Ovary (tissue), 9 donors: Measurements from ENCODE around the gene RIN1. TPM values are rescaled to one million over a fixed set of nuclear protein-coding genes. Genes with fewer than 3 reads are reported as not detected.
"Not testable (repeated sequence)": the region's sequence is repeated elsewhere in the genome, so short reads cannot be mapped to it uniquely, and the experiment has no call there.

Experiments
- DNase-seq, 5 donors: peaks; one replicate each; pipeline ENCODE4 v3.0.0-alpha.2; 2019 to 2020
- H3K27ac ChIP-seq, 2 donors: fragments of 200-600 bp; one replicate each; pipeline versions ENCODE4 v1.5.1 to v1.8.0; 2019 to 2022
- H3K27me3 ChIP-seq: fragments of 200-600 bp; one replicate; pipeline ENCODE4 v1.8.0; 2022
- H3K36me3 ChIP-seq: fragments of 200-600 bp; sonication (generic); one replicate; pipeline ENCODE4 v1.5.1; 2019
- H3K4me1 ChIP-seq: one replicate; pipeline ENCODE4 v1.8.1; 2013; ENCODE audit warnings: mild to moderate bottlenecking, moderate library complexity; ENCODE audit not compliant: insufficient read depth
- H3K4me3 ChIP-seq: fragments of 200-600 bp; sonication (generic); one replicate; pipeline ENCODE4 v1.5.1; 2017
- H3K9me3 ChIP-seq, 2 donors: fragments of 200-600 bp in 1 of 2; sonication (generic) in 1 of 2; one replicate each; pipeline versions ENCODE4 v1.5.1 to v1.8.1; 2013 to 2019; ENCODE audit warnings: mild to moderate bottlenecking in 1 of 2, moderate library complexity in 1 of 2
- EP300 ChIP-seq: sonication (generic); formaldehyde crosslinking; IDR thresholded peaks from one replicate; pipeline ENCODE4 v1.6.1; 2017; ENCODE audit warnings: antibody characterized with exemption
- POLR2A ChIP-seq: fragments of 450-650 bp; IDR thresholded peaks from one replicate; pipeline ENCODE4 v1.6.1; 2017; ENCODE audit warnings: antibody characterized with exemption, mild to moderate bottlenecking, moderate library complexity
- WGBS, 3 donors: extraction: QIAGEN DNeasy Blood & Tissue Kit in 1 of 3; methylation state at CpG; one replicate each; pipeline versions ENCODE4 v1.1.5 to v1.1.7; 2013 to 2017; 5-methylcytosine and 5-hydroxymethylcytosine counted together
- intact Hi-C, 4 donors: fragments of 100-400 bp; cut with DNase I; formaldehyde crosslinking; loops; one replicate each; pipeline versions ENCODE4 v1.11.0 to v1.15.1; 2022 to 2023
- polyA plus RNA-seq, 2 donors: library from polyadenylated mRNA; stranded (reverse); fragments of 200-250 nt in 1 of 2; fragments of 350-450 nt in 1 of 2; fragmentation: Illumina TruSeq in 1 of 2; extraction: RNeasy Lipid Tissue Mini Kit (QIAGEN cat#74804) in 1 of 2; gene quantifications; one replicate each; pipeline ENCODE4 v1.2.3, GENCODE V29; 2013 to 2014
- total RNA-seq, 7 donors: library from RNA; depleted of rRNA in 2 of 7; stranded (reverse); fragments of >200 nt in 2 of 7; fragmentation: NEBNext Ultra II Directional in 3 of 7; extraction: Animal tissue kit (Norgen Biotek cat#: 25700) in 3 of 7; gene quantifications; one replicate each; pipeline versions ENCODE4 v1.1.0 to v1.2.4, GENCODE V29; 2016 to 2023
- TF ChIP-seq, protein P1 (sequence below), 3 donors: fragments of 450-650 bp in 2 of 3; fragments of 200-600 bp in 1 of 3; IDR thresholded peaks; one replicate each; pipeline versions ENCODE4 v1.5.1 to v1.8.0; 2016 to 2022; ENCODE audit warnings: antibody characterized with exemption in 3 of 3, mild to moderate bottlenecking in 1 of 3
- donor health status: DM: no; HTN: no; CAD: no; lungs with moderate emphysema.
- donor health status: DM: no; HTN: no; CAD: no.
- donor health status: Bipolar disorder and iron deficiency.
- donor health status: DM: yes; HTN: yes; CAD: no.
- donor health status: DM: no; HTN: no; CAD: no.
- donor health status: DM: yes; HTN: yes; CAD: no.

The RIN1 gene
- total and polyA plus RNA-seq, 9 donors = 0.52 to 9.5 (median 5.0) TPM

DNA sequence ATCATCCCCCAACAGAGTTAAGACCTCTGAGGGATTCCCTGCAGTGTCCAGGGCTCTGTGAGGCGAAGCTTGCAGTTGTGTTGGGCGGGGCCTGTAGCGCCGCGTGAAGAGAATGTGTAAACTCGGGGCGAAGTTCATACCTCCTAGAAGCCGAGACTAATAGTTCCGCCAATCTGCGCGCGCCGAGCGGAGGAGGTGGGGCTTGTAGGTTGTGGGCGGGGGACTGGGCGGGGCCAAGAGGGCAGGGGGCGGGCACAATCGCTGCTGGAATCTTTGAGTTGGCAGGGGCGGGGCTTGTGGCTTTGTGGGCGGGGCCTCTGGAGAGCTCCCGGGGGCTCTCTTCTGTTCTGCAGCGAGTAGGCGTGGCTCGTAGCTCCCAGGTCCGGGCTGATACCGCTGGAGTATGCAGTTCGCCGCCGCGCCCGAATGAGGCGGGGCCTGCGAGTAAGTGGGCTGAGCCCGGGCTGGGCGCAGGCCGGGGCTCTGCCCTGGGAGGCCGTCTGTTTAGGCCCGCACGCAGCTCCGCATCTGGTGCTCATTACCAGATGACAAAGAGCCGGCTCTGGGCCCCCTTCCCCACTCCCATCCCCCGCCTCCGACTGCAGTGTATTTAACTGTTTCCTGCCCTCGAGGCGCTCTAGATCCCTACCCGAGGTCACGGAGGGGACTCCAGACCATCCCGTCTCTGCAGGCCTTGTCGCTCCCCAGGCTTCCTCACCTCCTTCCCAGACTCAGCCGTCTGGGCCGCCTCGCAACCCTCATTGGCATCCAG lies 23.5 kb downstream of the RIN1 start:
- peaks cover 28% of the 10 kb centered on the region for H3K4me1 ChIP-seq
- H3K27ac ChIP-seq = peak overlapping the region; percentile 78 to 92

DNA sequence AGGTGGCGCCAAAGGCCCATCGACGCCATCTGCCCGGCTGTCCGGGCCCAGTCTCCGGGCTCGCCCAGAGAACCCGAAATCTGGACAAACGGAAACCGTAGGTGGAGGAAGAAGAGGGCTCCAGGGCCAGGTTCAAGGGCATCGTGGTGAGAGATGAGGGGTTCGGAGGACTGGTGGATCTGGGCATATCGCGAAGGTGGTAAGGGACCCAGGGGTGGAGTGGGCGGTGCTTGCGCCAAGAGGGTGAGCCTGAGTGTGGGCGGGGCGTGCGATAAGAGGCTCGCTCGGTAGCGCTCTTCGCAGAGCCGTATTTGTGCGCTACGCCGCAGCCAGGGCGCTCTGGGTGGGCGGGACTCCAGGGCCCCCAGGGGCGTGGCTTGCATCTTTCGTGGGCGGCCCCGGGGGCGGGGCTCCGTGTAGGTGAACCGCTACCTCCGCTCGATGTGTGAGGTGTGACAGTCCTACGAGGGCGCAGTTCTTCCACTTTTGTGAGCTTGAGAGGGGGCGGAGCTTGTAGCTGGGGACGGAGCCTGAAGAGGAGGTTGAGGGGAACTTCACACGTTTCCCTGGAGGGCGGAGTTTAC lies 24.2 kb downstream of the RIN1 start:
- Histone ChIP-seq H3K27me3 (no peaks in the 10 kb centered on the region), H3K4me3 (peak overlapping the region; percentile 54), H3K36me3 (no peaks in the 10 kb centered on the region), H3K9me3 (no peaks in the 10 kb centered on the region), H3K27ac (peak overlapping the region; percentile 78 to 92), H3K4me1 (peaks cover 21% of the 10 kb centered on the region)
- DNase-seq = peak; percentile 93 to 97 (median 95)
- TF ChIP-seq POLR2A (peak; percentile 18), EP300 (no peak)
- TF ChIP-seq, protein P1, sequence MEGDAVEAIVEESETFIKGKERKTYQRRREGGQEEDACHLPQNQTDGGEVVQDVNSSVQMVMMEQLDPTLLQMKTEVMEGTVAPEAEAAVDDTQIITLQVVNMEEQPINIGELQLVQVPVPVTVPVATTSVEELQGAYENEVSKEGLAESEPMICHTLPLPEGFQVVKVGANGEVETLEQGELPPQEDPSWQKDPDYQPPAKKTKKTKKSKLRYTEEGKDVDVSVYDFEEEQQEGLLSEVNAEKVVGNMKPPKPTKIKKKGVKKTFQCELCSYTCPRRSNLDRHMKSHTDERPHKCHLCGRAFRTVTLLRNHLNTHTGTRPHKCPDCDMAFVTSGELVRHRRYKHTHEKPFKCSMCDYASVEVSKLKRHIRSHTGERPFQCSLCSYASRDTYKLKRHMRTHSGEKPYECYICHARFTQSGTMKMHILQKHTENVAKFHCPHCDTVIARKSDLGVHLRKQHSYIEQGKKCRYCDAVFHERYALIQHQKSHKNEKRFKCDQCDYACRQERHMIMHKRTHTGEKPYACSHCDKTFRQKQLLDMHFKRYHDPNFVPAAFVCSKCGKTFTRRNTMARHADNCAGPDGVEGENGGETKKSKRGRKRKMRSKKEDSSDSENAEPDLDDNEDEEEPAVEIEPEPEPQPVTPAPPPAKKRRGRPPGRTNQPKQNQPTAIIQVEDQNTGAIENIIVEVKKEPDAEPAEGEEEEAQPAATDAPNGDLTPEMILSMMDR (IDR thresholded peaks at IDR 0.05) = peak; percentile 84 to 99 (median 97)
- intact Hi-C loops = loop anchor here in 3 of 4 donors (1.0 kb wide), 1 partner anchor 16 kb away; no protein-coding TSS in a partner anchor
- 0 to 1% (median 0%) methylated on average over 42 to 44 of the region's 44 CpGs for WGBS, 3 donors

More for the DNA sequence above, 23.5 kb downstream of the RIN1 start:
- Histone ChIP-seq H3K27me3 (no peaks in the 10 kb centered on the region), H3K4me3 (peak overlapping the region; percentile 54), H3K36me3 (no peaks in the 10 kb centered on the region), H3K9me3 (no peaks in the 10 kb centered on the region)
- intact Hi-C loops = loop anchor here in 1 of 4 donors (1.0 kb wide), 1 partner anchor 16 kb away; no protein-coding TSS in a partner anchor
- peak; percentile 37 for TF ChIP-seq POLR2A
- TF ChIP-seq, protein P1 (IDR thresholded peaks at IDR 0.05) = no peak
- no peak for TF ChIP-seq EP300
- 1 to 3% (median 1%) methylated on average over 30 to 52 of the region's 52 CpGs for WGBS, 3 donors
- DNase-seq = peak; percentile 99 to 100 (median 100)

DNA sequence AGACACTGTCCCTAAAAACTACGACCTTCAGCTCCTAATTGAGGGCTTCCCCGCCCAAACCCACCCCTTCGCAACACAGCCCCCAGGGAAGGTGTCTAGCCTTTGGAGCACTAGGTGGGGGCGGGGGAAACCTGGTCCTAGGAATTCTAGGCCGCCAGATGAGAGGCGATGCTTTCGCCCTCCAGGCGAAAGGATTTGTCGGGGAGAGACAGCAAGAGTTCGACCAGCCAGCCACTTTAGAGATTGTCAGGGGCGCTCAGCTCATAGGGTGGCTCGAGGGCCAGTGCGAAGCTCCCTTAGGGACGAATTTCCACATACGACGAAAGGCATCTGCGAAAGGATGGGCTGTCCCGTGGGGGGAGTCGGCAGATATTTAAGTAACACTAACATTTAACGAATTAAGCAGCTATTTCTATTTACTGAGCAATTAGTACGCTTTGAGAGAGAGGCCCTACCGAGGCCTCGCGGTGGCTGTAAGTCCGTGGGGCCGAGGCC lies 24.7 kb downstream of the RIN1 start:
- Histone ChIP-seq H3K9me3 (no peaks in the 10 kb centered on the region), H3K27ac (peak overlapping the region; percentile 78 to 92), H3K27me3 (no peaks in the 10 kb centered on the region), H3K4me1 (peaks cover 19% of the 10 kb centered on the region), H3K36me3 (no peaks in the 10 kb centered on the region), H3K4me3 (peak overlapping the region; percentile 54)
- no peak for DNase-seq
- TF ChIP-seq, protein P1 (IDR thresholded peaks at IDR 0.05) = no peak
- TF ChIP-seq EP300 (no peak), POLR2A (no peak)
- intact Hi-C loops = loop anchor here in 2 of 4 donors (1.0 kb wide), 1 partner anchor 17 kb away; no protein-coding TSS in a partner anchor
- 21 to 23% (median 23%) methylated on average over 26 of the region's 26 CpGs for WGBS, 3 donors

DNA sequence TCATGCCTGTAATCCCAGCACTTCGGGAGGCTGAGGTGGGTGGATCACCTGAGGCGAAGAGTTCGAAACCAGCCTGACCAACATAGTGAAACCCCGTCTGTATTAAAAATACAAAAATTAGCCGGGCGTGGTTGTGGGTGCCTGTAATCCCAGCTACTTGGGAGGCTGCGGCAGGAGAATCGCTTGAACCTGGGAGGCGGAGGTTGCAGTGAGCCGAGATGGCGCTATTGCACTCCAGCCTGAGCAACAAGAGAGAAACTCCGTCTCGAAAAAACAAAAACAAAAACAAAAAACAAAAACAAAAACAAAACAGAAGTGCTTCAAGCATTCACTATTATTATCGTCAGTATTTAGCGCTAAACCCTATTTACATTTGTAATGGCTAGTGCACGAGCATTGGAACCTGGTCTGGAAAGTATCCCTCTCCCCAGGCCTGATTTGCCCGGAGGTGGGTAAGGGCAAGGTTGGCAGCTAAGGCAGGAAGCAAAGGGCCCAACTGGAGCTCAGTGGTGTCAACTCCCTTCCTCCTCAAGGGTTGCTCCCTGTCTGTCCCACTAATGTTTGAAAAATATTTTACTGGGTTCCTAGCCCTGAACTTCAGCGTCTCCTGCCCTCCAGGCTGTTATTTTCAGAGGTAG lies 25.3 kb downstream of the RIN1 start:
- H3K27ac ChIP-seq = peak overlapping the region in 1 of 2 donors; percentile 92

More for the DNA sequence above, 25.3 kb downstream of the RIN1 start:
- not testable (repeated sequence) for H3K9me3 ChIP-seq, H3K27me3 ChIP-seq, H3K4me3 ChIP-seq, H3K36me3 ChIP-seq
- intact Hi-C loops = loop anchor here in 2 of 4 donors (1.0 kb wide), 1 partner anchor 17 kb away; no protein-coding TSS in a partner anchor
- 68 to 80% (median 71%) methylated on average over 18 of the region's 18 CpGs for WGBS, 3 donors
- peaks cover 16% of the 10 kb centered on the region for H3K4me1 ChIP-seq
- peak in 1 of 5 donors; percentile 31 for DNase-seq
